AG04449 (cell line): ENCODE results near the gene CXCR4.

Experiments used
- CTCF ChIA-PET: fragments of 350-600 bp; formaldehyde crosslinking; extraction: SDS; loops from one replicate; lab custom pipeline; 2021; ENCODE audit warnings: antibody characterized with exemption; lab: Yijun Ruan, JAX
- POLR2A ChIA-PET: fragments of 400-600, 350-600 bp; formaldehyde crosslinking; extraction: SDS; loops from one replicate; lab custom pipeline; 2020; ENCODE audit warnings: antibody characterized with exemption, inconsistent platforms; lab: Yijun Ruan, JAX
- DNase-seq: peaks from one replicate; pipeline ENCODE4 v3.0.0-alpha.2; 2010; ENCODE audit warnings: low read depth, low spot score
- H3K4me3 ChIP-seq: 2 replicates; pipeline ENCODE4 v1.5.1; 2011; ENCODE audit warnings: low read depth, mild to moderate bottlenecking, control low read depth, low read length
- CTCF ChIP-seq: IDR thresholded peaks from one replicate; pipeline ENCODE4 v1.5.1; 2011; ENCODE audit warnings: mild to moderate bottlenecking, moderate library complexity, low read length, control low read depth, inconsistent platforms; ENCODE audit not compliant: insufficient read depth; ENCODE audit errors: missing control alignments

Gene CXCR4

GRCh38 chr2:136151021-136151971 lies 33.3 kb upstream of the CXCR4 start:
- H3K4me3 ChIP-seq = no peak overlapping the region
- TF ChIP-seq CTCF = no peak
- CTCF ChIA-PET = no interaction called here
- no peak for DNase-seq
- POLR2A ChIA-PET = no interaction called here

- DNase-seq = no peak
- ChIA-PET POLR2A (no interaction called here), CTCF (no interaction called here)
- H3K4me3 ChIP-seq = no peak overlapping the region
- no peak for TF ChIP-seq CTCF
These were observed 31.1 kb upstream of the CXCR4 start for GRCh38 chr2:136149011-136149410.

- no peak overlapping the region for H3K4me3 ChIP-seq
- no peak for DNase-seq
- CTCF ChIA-PET = no interaction called here
- POLR2A ChIA-PET = no interaction called here
- no peak for TF ChIP-seq CTCF
These were observed 28.6 kb upstream of the CXCR4 start for GRCh38 chr2:136146564-136146963.

GRCh38 chr2:136143603-136144451 lies 25.9 kb upstream of the CXCR4 start:
- TF ChIP-seq CTCF = no peak
- DNase-seq = no peak
- H3K4me3 ChIP-seq = no peak overlapping the region
- ChIA-PET POLR2A (no interaction called here), CTCF (no interaction called here)

GRCh38 chr2:136141510-136142149 lies 23.7 kb upstream of the CXCR4 start:
- ChIA-PET CTCF (no interaction called here), POLR2A (no interaction called here)
- TF ChIP-seq CTCF = no peak
- DNase-seq = no peak
- no peak overlapping the region for H3K4me3 ChIP-seq
